Measurements from ENCODE around the gene TNK2. TPM values are rescaled to one million over a fixed set of nuclear protein-coding genes. Genes with fewer than 3 reads are reported as not detected.

TNK2 gene
- total RNA-seq, 1 experiment from 2014 or later, result 30.3 TPM

DNA sequence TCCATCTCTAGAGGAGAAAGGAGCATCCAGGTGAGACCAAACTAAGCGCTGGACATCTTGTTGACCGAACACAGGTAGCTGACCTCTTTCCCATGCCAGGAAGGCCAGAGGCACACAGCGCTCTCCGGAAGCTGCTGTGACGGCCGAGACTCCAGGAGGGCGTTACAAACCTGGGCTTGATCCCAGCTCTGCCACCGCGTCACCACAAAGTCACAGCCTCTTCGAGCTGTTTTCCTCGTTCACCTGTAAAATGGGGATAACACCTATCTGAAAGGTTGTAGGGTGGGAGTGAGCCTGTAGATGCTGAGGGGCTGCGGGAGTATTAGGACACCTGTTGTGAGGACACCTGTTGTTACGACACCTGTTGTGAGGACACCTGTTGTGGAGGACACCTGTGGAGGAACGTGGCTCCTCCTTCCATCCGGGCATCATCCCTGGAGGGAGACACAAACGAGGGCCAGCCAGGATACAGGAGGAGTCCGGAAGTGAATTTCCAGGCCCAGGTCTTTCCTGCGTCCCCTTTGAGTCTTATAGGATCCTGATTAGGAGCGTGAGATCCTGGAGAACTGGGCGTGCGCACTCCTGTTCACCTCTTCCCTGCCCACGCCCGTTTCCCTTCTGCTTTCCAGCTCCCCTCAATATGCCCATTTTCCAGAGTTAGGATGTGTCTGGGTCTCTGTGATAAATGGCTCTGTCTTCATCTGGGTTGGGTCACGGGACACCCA, 94.3 kb downstream of the TNK2 start:
- Histone ChIP-seq H3K4me3 (ENCODE audit: insufficient read depth, low read depth, low read length) (no peak overlapping the region), H3K27me3 (ENCODE audit: control insufficient read depth, insufficient read depth, low read length) (no peaks in the 10 kb centered on the region), H3K36me3 (replicated peaks; ENCODE audit: control insufficient read depth, insufficient read depth, low read length) (no peaks in the 10 kb centered on the region)
- DNase-seq, result no peak

Other genes starting within 250 kb of the TNK2 start
- 0.52 and 0.69 TPM in 2 replicates for gene MUC20, start 187.6 kb downstream of the TNK2 start, total RNA-seq (2014; rRNA removed; shearing (Covaris generic))
- gene MUC4, start 96.6 kb downstream of the TNK2 start, total RNA-seq (2014; rRNA removed; shearing (Covaris generic)), result 3.5 and 4.0 TPM in 2 replicates
- gene TFRC, start 173.5 kb upstream of the TNK2 start, total RNA-seq (2014; rRNA removed; shearing (Covaris generic)), result 70.5 and 80.6 TPM in 2 replicates